ENCODE data around the gene BLID. TPM values are rescaled to one million over a fixed set of nuclear protein-coding genes. Genes with fewer than 3 reads are reported as not detected.
A peak's percentile ranks its signal among the peaks of the same experiment; 100 is the strongest.

Gene BLID
- total RNA-seq, 1 experiment from 2014 or later, result 5.7 TPM

GRCh38 chr11:122089111-122089510 is 26.9 kb downstream of the BLID start:
- Histone ChIP-seq H3K36me3 (ENCODE audit: low read depth, low read length) (peaks cover 37% of the 10 kb centered on the region), H3K79me2 (ENCODE audit: low read length) (peaks cover 4% of the 10 kb centered on the region; the same call in 1 of the 2 replicates), H3K9me3 (ENCODE audit: low read length) (no peaks in the 10 kb centered on the region), H3K27ac (ENCODE audit: low read length) (no peak overlapping the region), H3K4me3 (ENCODE audit: low read length) (no peak overlapping the region), H3K9me2 (replicated peaks; ENCODE audit: low read length) (no peaks in the 10 kb centered on the region), H3K4me2 (ENCODE audit: low read length) (no peak overlapping the region), H3K4me1 (ENCODE audit: insufficient read depth, low read length) (peaks cover 12% of the 10 kb centered on the region; the same call in 1 of the 2 replicates), H4K20me1 (ENCODE audit: low read length) (peaks cover 15% of the 10 kb centered on the region), H3K9ac (ENCODE audit: low read length) (no peak overlapping the region), H3F3A (ENCODE audit: low read length, unreplicated experiment) (peaks cover 39% of the 10 kb centered on the region), H3K27me3 (ENCODE audit: low read length) (no peaks in the 10 kb centered on the region), H2AFZ (ENCODE audit: low read length) (no peak overlapping the region)
- no peak for TF ChIP-seq EZH2phosphoT487 (IDR thresholded peaks at IDR 0.05; ENCODE audit: borderline replicate concordance, low read length)
- no peak for TF ChIP-seq CTCF (conservative IDR thresholded peaks at IDR 0.05; ENCODE audit: low read depth, low read length)
- no peak for TF ChIP-seq EZH2 (IDR thresholded peaks at IDR 0.05; ENCODE audit: low read length, unreplicated experiment)
- ChIA-PET POLR2A (ENCODE audit: unreplicated experiment) (interaction anchor here (0.7 kb wide), 1 partner anchor 34 kb away, joined by 10 read pairs; no protein-coding TSS in a partner anchor), CTCF (no interaction called here)
- BruUV-seq (replicated peaks), result no TSS peak
- intact Hi-C loops (cut with micrococcal nuclease), result loop anchor here (5.0 to 10.0 kb wide), 3 partner anchors 47 to 124 kb away; no protein-coding TSS in a partner anchor
- DNase-seq (peak; percentile 37), ATAC-seq (peak; percentile 2; the same call in 1 of the 2 replicates)

GRCh38 chr11:122085712-122086111 is 30.3 kb downstream of the BLID start:
- Histone ChIP-seq H3K4me3 (ENCODE audit: low read length) (no peak overlapping the region), H3K79me2 (ENCODE audit: low read length) (no peaks in the 10 kb centered on the region), H3K9me3 (ENCODE audit: low read length) (no peaks in the 10 kb centered on the region), H3K36me3 (ENCODE audit: low read depth, low read length) (peaks cover 6% of the 10 kb centered on the region; the same call in 1 of the 2 replicates), H3K4me1 (ENCODE audit: insufficient read depth, low read length) (peaks cover 4% of the 10 kb centered on the region; the same call in 1 of the 2 replicates), H3K27me3 (ENCODE audit: low read length) (no peaks in the 10 kb centered on the region), H4K20me1 (ENCODE audit: low read length) (peaks cover 8% of the 10 kb centered on the region), H3K4me2 (ENCODE audit: low read length) (no peak overlapping the region), H3F3A (ENCODE audit: low read length, unreplicated experiment) (peaks cover 20% of the 10 kb centered on the region), H3K9me2 (replicated peaks; ENCODE audit: low read length) (no peaks in the 10 kb centered on the region), H3K27ac (ENCODE audit: low read length) (no peak overlapping the region), H2AFZ (ENCODE audit: low read length) (no peak overlapping the region), H3K9ac (ENCODE audit: low read length) (no peak overlapping the region)
- DNase-seq, result no peak
- TF ChIP-seq EZH2phosphoT487 (IDR thresholded peaks at IDR 0.05; ENCODE audit: borderline replicate concordance, low read length) (no peak), CTCF (conservative IDR thresholded peaks at IDR 0.05; ENCODE audit: low read depth, low read length) (no peak), EZH2 (IDR thresholded peaks at IDR 0.05; ENCODE audit: low read length, unreplicated experiment) (no peak)
- CTCF ChIA-PET, result no interaction called here
- peak; percentile 4; the same call in 1 of the 2 replicates for ATAC-seq
- intact Hi-C loops (cut with micrococcal nuclease), result loop anchor here (5.0 to 10.0 kb wide), 3 partner anchors 43 to 121 kb away; no protein-coding TSS in a partner anchor
- POLR2A ChIA-PET (ENCODE audit: unreplicated experiment), result no interaction called here
- no TSS peak for BruUV-seq (replicated peaks)

GRCh38 chr11:122085264-122085663 is 30.8 kb downstream of the BLID start:
- Histone ChIP-seq H3K27ac (ENCODE audit: low read length) (no peak overlapping the region), H3K9ac (ENCODE audit: low read length) (no peak overlapping the region), H3K79me2 (ENCODE audit: low read length) (no peaks in the 10 kb centered on the region), H3K4me3 (ENCODE audit: low read length) (no peak overlapping the region), H3K27me3 (ENCODE audit: low read length) (no peaks in the 10 kb centered on the region), H3F3A (ENCODE audit: low read length, unreplicated experiment) (peaks cover 17% of the 10 kb centered on the region), H3K9me2 (replicated peaks; ENCODE audit: low read length) (no peaks in the 10 kb centered on the region), H3K4me1 (ENCODE audit: insufficient read depth, low read length) (peaks cover 4% of the 10 kb centered on the region; the same call in 1 of the 2 replicates), H3K36me3 (ENCODE audit: low read depth, low read length) (peaks cover 2% of the 10 kb centered on the region; the same call in 1 of the 2 replicates), H3K4me2 (ENCODE audit: low read length) (no peak overlapping the region), H2AFZ (ENCODE audit: low read length) (no peak overlapping the region), H4K20me1 (ENCODE audit: low read length) (peaks cover 5% of the 10 kb centered on the region), H3K9me3 (ENCODE audit: low read length) (no peaks in the 10 kb centered on the region)
- intact Hi-C loops (cut with micrococcal nuclease), result loop anchor here (5.0 to 10.0 kb wide), 3 partner anchors 43 to 120 kb away; no protein-coding TSS in a partner anchor
- CTCF ChIA-PET, result interaction anchor here (0.6 kb wide), 1 partner anchor 20 kb away, joined by 4 read pairs; no protein-coding TSS in a partner anchor
- POLR2A ChIA-PET (ENCODE audit: unreplicated experiment), result interaction anchor here (0.6 kb wide), 1 partner anchor 191 kb away, joined by 3 read pairs; no protein-coding TSS in a partner anchor
- BruUV-seq (replicated peaks), result no TSS peak
- DNase-seq (peak; percentile 71), ATAC-seq (peak; percentile 17)
- TF ChIP-seq CTCF (conservative IDR thresholded peaks at IDR 0.05; ENCODE audit: low read depth, low read length), result no peak
- TF ChIP-seq EZH2 (IDR thresholded peaks at IDR 0.05; ENCODE audit: low read length, unreplicated experiment), result no peak
- no peak for TF ChIP-seq EZH2phosphoT487 (IDR thresholded peaks at IDR 0.05; ENCODE audit: borderline replicate concordance, low read length)

Data from PC-3 (cell line).